ENCODE measurements around the gene DUSP28. TPM values are rescaled to one million over a fixed set of nuclear protein-coding genes. Genes with fewer than 3 reads are reported as not detected.
"Not testable (repeated sequence)": the region's sequence is repeated elsewhere in the genome, so short reads cannot be mapped to it uniquely, and the experiment has no call there.

Gene DUSP28
- total and polyA plus RNA-seq, 9 donors: 2.7 to 9.9 (median 4.3) TPM

DNA sequence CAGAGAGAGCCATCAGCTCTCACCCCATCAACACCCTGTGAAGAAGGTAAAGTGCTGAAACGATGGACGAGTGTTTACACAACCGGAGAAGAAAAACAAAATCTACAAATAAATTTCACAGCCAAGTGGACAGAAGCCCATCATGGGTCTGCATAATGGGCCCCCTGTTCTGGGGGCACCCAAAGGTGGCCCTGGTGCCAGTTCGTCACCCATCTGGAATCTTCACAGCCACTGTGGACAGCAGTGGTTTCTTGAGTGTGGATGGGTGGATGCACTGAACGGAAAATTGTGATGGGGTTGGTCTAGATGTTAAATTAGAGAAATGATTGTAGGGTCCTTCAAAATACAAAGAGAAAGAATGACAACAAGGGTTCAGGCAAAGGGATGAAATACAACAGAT is 41.2 kb upstream of the DUSP28 start:
- no peaks in the 10 kb centered on the region for H3K4me1 ChIP-seq (ENCODE audit: insufficient read depth)
- H3K9me3 ChIP-seq: no peaks in the 10 kb centered on the region
- TF ChIP-seq POLR2A (IDR thresholded peaks at IDR 0.05) (no peak), EP300 (IDR thresholded peaks at IDR 0.05) (no peak)
- TF ChIP-seq, protein P1, sequence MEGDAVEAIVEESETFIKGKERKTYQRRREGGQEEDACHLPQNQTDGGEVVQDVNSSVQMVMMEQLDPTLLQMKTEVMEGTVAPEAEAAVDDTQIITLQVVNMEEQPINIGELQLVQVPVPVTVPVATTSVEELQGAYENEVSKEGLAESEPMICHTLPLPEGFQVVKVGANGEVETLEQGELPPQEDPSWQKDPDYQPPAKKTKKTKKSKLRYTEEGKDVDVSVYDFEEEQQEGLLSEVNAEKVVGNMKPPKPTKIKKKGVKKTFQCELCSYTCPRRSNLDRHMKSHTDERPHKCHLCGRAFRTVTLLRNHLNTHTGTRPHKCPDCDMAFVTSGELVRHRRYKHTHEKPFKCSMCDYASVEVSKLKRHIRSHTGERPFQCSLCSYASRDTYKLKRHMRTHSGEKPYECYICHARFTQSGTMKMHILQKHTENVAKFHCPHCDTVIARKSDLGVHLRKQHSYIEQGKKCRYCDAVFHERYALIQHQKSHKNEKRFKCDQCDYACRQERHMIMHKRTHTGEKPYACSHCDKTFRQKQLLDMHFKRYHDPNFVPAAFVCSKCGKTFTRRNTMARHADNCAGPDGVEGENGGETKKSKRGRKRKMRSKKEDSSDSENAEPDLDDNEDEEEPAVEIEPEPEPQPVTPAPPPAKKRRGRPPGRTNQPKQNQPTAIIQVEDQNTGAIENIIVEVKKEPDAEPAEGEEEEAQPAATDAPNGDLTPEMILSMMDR (IDR thresholded peaks at IDR 0.05): no peak
- H3K4me3 ChIP-seq: no peak overlapping the region
- no peak for DNase-seq
- 84 to 88% (median 87%) methylated on average over 5 of the region's 5 CpGs for WGBS, 3 donors
- no peaks in the 10 kb centered on the region for H3K27me3 ChIP-seq
- no peak overlapping the region for H3K27ac ChIP-seq
- intact Hi-C loops (cut with DNase I): no loop called here
- H3K36me3 ChIP-seq: no peaks in the 10 kb centered on the region

DNA sequence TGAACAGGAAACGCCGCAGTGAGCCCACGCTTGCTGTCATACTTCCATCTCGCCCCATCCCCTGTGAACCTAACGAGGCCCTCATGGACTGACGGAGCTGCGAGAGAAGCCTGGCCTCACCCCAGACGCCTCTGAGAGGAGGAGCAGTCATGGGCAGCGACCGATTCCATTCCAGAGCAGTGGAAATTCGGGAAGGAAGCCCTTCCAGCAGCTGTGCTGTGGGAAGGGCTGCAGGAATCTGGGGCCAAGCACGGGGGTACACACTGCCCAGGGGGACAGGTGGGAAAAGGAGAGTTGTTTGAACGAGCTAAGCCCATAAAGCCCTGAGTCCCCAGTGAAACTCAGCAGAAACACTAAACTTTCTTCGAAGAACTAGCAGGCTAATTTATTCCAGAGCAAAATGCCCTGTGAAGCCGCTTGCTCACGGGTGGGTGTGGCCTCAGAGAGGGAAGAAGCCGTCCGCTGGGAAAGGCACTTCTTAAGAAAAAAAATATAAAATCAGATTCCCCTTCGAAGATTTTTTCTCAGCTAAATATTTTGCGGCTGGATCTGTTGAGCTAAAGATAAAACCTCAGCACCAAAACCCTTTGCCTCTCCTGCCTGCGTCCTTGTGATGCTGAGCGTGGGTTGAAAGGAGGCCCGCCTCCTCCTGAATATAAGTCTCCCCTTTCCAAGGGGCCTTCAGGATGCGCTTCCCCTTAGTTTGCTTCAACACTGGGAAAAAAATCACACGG is 40.6 kb upstream of the DUSP28 start:
- no peak overlapping the region for H3K4me3 ChIP-seq
- 12 to 18% (median 15%) methylated on average over 25 of the region's 25 CpGs for WGBS, 3 donors

DNA sequence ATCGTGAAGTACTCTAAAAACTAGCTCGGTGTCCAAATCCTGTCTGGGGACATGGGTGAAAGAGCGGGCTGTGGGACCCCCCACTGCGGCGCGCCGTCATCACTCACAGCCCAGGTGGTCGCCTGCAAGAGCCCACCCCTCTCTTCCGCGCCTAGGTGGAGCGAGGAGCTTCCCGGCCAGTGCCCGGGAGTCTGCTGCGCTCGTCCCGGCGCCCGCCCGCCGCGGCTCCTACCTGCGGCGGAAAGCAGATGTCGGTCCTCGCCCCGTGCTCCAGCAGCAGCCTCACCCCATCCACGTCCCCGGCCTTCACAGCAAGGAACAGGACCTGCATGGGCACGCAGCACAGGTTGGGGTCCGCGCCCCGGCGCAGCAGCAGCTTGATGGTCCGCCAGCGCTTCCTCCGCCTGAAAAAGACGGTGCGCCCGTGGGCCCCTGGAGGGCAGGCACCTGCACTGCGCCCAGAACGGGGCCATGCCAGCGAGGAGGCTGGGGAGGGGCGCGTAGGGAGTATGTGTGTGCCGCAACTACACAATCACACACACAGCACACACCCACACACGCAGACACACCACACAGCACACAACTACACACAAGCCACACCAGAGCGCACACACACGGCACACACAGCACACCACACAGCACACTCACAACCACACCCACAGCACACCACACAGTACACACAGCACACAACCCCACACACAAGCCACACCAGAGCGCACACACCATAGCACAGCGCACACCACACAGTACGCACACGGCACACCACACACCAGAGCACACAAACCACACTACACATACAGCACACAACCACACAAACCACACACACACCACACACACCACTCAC is 39.8 kb upstream of the DUSP28 start:
- Histone ChIP-seq H3K4me3 (no peak overlapping the region), H3K27me3 (no peaks in the 10 kb centered on the region), H3K9me3 (no peaks in the 10 kb centered on the region), H3K36me3 (no peaks in the 10 kb centered on the region), H3K27ac (no peak overlapping the region), H3K4me1 (ENCODE audit: insufficient read depth) (no peaks in the 10 kb centered on the region)
- DNase-seq: no peak
- WGBS, 3 donors: 17 to 20% (median 17%) methylated on average over 48 to 52 of the region's 52 CpGs
- TF ChIP-seq POLR2A (IDR thresholded peaks at IDR 0.05) (no peak), EP300 (IDR thresholded peaks at IDR 0.05) (no peak)
- TF ChIP-seq, protein P1 (IDR thresholded peaks at IDR 0.05): no peak
- intact Hi-C loops (cut with DNase I): no loop called here

More for the DNA sequence above, 40.6 kb upstream of the DUSP28 start:
- TF ChIP-seq POLR2A (IDR thresholded peaks at IDR 0.05) (no peak), EP300 (IDR thresholded peaks at IDR 0.05) (no peak)
- TF ChIP-seq, protein P1 (IDR thresholded peaks at IDR 0.05): no peak
- Histone ChIP-seq H3K27me3 (no peaks in the 10 kb centered on the region), H3K27ac (no peak overlapping the region), H3K4me1 (ENCODE audit: insufficient read depth) (no peaks in the 10 kb centered on the region), H3K36me3 (no peaks in the 10 kb centered on the region), H3K9me3 (no peaks in the 10 kb centered on the region)
- no peak for DNase-seq
- intact Hi-C loops (cut with DNase I): no loop called here

DNA sequence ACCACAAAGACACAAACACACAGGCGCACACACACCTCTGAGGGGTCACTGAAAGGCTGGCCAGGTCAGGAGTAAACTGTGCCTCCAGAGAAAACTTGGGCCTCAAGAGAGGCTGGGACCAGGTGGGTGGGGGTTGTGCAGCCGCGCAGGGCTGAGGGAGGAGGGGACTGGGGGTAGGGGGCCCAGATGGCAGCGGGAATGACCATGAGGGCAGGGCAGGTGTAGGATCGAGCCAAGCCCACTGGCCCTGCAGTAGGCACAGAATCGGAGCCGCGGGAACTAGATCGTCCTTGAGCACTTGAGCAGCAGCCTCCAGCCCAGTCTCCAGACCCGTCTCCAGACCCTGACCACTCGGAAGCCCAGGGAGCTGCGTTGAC is 39.2 kb upstream of the DUSP28 start:
- TF ChIP-seq, protein P1 (IDR thresholded peaks at IDR 0.05): no peak
- no peaks in the 10 kb centered on the region for H3K4me1 ChIP-seq (ENCODE audit: insufficient read depth)
- no peak overlapping the region for H3K27ac ChIP-seq
- intact Hi-C loops (cut with DNase I): no loop called here
- no peak overlapping the region for H3K4me3 ChIP-seq
- WGBS, 3 donors: 88 to 92% (median 91%) methylated on average over 12 of the region's 12 CpGs
- H3K9me3 ChIP-seq: no peaks in the 10 kb centered on the region
- no peak for DNase-seq
- H3K27me3 ChIP-seq: no peaks in the 10 kb centered on the region
- H3K36me3 ChIP-seq: no peaks in the 10 kb centered on the region

DNA sequence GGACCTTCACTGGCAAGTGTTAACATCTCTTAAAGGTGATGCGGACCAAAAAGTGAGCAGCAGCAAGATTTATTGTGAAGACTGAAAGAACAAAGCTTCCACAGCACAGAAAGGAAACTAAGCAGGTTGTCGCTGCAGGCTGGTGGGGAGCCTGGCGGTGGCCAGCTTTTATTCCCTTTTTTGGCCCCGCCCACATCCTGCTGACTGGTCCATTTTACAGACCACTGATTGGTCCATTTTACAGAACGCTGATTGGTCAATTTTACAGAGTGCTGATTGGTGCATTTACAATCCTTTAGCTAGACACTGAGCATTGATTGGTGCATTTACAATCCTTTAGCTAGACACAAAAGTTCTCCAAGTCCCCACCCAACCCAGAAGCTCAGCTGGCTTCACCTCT is 38.3 kb upstream of the DUSP28 start:
- 93 to 95% (median 95%) methylated on average over 5 of the region's 5 CpGs for WGBS, 3 donors
- intact Hi-C loops (cut with DNase I); H3K4me1 ChIP-seq (ENCODE audit: insufficient read depth); H3K27ac ChIP-seq; H3K4me3 ChIP-seq; H3K36me3 ChIP-seq; H3K9me3 ChIP-seq; DNase-seq; H3K27me3 ChIP-seq: not testable (repeated sequence)

All from ovary (tissue), 9 donors.